ENCODE data around the gene JCAD. TPM values are rescaled to one million over a fixed set of nuclear protein-coding genes. Genes with fewer than 3 reads are reported as not detected.
"Not testable (repeated sequence)": the region's sequence is repeated elsewhere in the genome, so short reads cannot be mapped to it uniquely, and the experiment has no call there.

Gene JCAD
- 0.42 TPM for polyA plus RNA-seq (2012; ENCODE audit: insufficient read depth, insufficient read length, low read depth)

- H3K4me3 ChIP-seq (ENCODE audit: low read depth, low read length), result peak within 1 kb of the TSS; percentile 33; the same call in 1 of the 2 replicates
- DNase-seq, result peak; percentile 71
- H3K9me3 ChIP-seq, result no peaks in the 10 kb centered on the region
- no peak for TF ChIP-seq CTCF (IDR thresholded peaks at IDR 0.05; ENCODE audit: low read depth, low read length)
- no peaks in the 10 kb centered on the region for H3K36me3 ChIP-seq
- H3K4me1 ChIP-seq, result no peaks in the 10 kb centered on the region
- peaks cover 21% of the 10 kb centered on the region for H3K27me3 ChIP-seq
Observed at GRCh38 chr10:30059209-30060107, at the start of gene JCAD. TSS of gene JCAD (minus strand) at chr10:30059586. CDS start at chr10:30047812, 11,774 bp downstream.

- H3K4me1 ChIP-seq, result no peaks in the 10 kb centered on the region
- H3K9me3 ChIP-seq, result no peaks in the 10 kb centered on the region
- no peak for TF ChIP-seq CTCF (IDR thresholded peaks at IDR 0.05; ENCODE audit: low read depth, low read length)
- no peak for DNase-seq
- no peaks in the 10 kb centered on the region for H3K27me3 ChIP-seq
- H3K4me3 ChIP-seq (ENCODE audit: low read depth, low read length), result no peak overlapping the region
- H3K36me3 ChIP-seq, result no peaks in the 10 kb centered on the region
Observed at GRCh38 chr10:30106987-30107386, 47.6 kb upstream of the JCAD start.

GRCh38 chr10:30103595-30104320, 44.4 kb upstream of the JCAD start:
- TF ChIP-seq CTCF (IDR thresholded peaks at IDR 0.05; ENCODE audit: low read depth, low read length), result no peak
- Histone ChIP-seq H3K36me3 (no peaks in the 10 kb centered on the region), H3K4me3 (ENCODE audit: low read depth, low read length) (no peak overlapping the region), H3K27me3 (0 out of 2 replicates have a peak, but pooled peaks cover 3% of the 10 kb centered on the region), H3K9me3 (no peaks in the 10 kb centered on the region), H3K4me1 (no peaks in the 10 kb centered on the region)
- no peak for DNase-seq

GRCh38 chr10:30099706-30100105, 40.3 kb upstream of the JCAD start:
- DNase-seq, H3K9me3 ChIP-seq: not testable (repeated sequence)

GRCh38 chr10:30099101-30099500, 39.7 kb upstream of the JCAD start:
- TF ChIP-seq CTCF (IDR thresholded peaks at IDR 0.05; ENCODE audit: low read depth, low read length), result no peak
- H3K4me1 ChIP-seq, result no peaks in the 10 kb centered on the region
- no peak overlapping the region for H3K4me3 ChIP-seq (ENCODE audit: low read depth, low read length)
- no peak for DNase-seq
- no peaks in the 10 kb centered on the region for H3K36me3 ChIP-seq
- H3K9me3 ChIP-seq, result no peaks in the 10 kb centered on the region
- H3K27me3 ChIP-seq, result 0 out of 2 replicates have a peak, but pooled peaks cover 3% of the 10 kb centered on the region

More at GRCh38 chr10:30099706-30100105, 40.3 kb upstream of the JCAD start:
- H3K4me3 ChIP-seq (ENCODE audit: low read depth, low read length); H3K27me3 ChIP-seq; H3K4me1 ChIP-seq; H3K36me3 ChIP-seq: not testable (repeated sequence)

- DNase-seq, result no peak
- Histone ChIP-seq H3K9me3 (no peaks in the 10 kb centered on the region), H3K4me3 (ENCODE audit: low read depth, low read length) (no peak overlapping the region), H3K36me3 (no peaks in the 10 kb centered on the region), H3K27me3 (0 out of 2 replicates have a peak, but pooled peaks cover 3% of the 10 kb centered on the region), H3K4me1 (no peaks in the 10 kb centered on the region)
- TF ChIP-seq CTCF (IDR thresholded peaks at IDR 0.05; ENCODE audit: low read depth, low read length), result no peak
Observed at GRCh38 chr10:30098629-30099028, 39.2 kb upstream of the JCAD start.

Data from BE2C (cell line).